Colonic mucosa (tissue), 4 donors: ENCODE results near the gene MPND. TPM values are rescaled to one million over a fixed set of nuclear protein-coding genes. Genes with fewer than 3 reads are reported as not detected.
A peak's percentile ranks its signal among the peaks of the same experiment; 100 is the strongest.

Source experiments
- DNase-seq: peaks from one replicate; pipeline ENCODE4 v3.0.0-alpha.2; 2020
- H3K27ac ChIP-seq: fragments of 200-600 bp; one replicate; pipeline ENCODE4 v1.8.0; 2021
- H3K27me3 ChIP-seq: fragments of 200-600 bp; one replicate; pipeline ENCODE4 v1.8.0; 2021
- H3K36me3 ChIP-seq: fragments of 200-600 bp; one replicate; pipeline ENCODE4 v1.8.0; 2021
- H3K4me1 ChIP-seq: fragments of 200-600 bp; one replicate; pipeline ENCODE4 v1.8.0; 2021; ENCODE audit warnings: mild to moderate bottlenecking
- H3K4me3 ChIP-seq: fragments of 200-600 bp; one replicate; pipeline ENCODE4 v1.8.0; 2021
- H3K9ac ChIP-seq, 2 donors: one replicate each; pipeline ENCODE4 v1.7.0; 2013; ENCODE audit warnings: control low read depth in 2 of 2, low read depth in 2 of 2, low read length in 2 of 2
- H3K9me3 ChIP-seq: fragments of 200-600 bp; one replicate; pipeline ENCODE4 v1.8.0; 2021
- intact Hi-C: fragments of 100-400 bp; cut with DNase I; formaldehyde crosslinking; loops from one replicate; pipeline ENCODE4 v1.14.1; 2022
- total RNA-seq, 2 donors: library from RNA; stranded (reverse); fragmentation: NEBNext Ultra II Directional in 1 of 2; extraction: Animal tissue kit (Norgen Biotek cat#: 25700) in 1 of 2; gene quantifications; one replicate each; pipeline ENCODE4 v1.2.1, GENCODE V29; 2021
- TF ChIP-seq, protein P1 (sequence below): fragments of 200-600 bp; IDR thresholded peaks from one replicate; pipeline ENCODE4 v1.8.0; 2022; ENCODE audit warnings: antibody characterized with exemption, mild to moderate bottlenecking
- donor health status: healthy.
- donor health status: DM: no; HTN: no; CAD: no.
- donor health status: DM: no; HTN: no; CAD: no.

Gene MPND
- total RNA-seq, 2 donors from 2014 or later: 38.0 to 63.2 TPM

DNA sequence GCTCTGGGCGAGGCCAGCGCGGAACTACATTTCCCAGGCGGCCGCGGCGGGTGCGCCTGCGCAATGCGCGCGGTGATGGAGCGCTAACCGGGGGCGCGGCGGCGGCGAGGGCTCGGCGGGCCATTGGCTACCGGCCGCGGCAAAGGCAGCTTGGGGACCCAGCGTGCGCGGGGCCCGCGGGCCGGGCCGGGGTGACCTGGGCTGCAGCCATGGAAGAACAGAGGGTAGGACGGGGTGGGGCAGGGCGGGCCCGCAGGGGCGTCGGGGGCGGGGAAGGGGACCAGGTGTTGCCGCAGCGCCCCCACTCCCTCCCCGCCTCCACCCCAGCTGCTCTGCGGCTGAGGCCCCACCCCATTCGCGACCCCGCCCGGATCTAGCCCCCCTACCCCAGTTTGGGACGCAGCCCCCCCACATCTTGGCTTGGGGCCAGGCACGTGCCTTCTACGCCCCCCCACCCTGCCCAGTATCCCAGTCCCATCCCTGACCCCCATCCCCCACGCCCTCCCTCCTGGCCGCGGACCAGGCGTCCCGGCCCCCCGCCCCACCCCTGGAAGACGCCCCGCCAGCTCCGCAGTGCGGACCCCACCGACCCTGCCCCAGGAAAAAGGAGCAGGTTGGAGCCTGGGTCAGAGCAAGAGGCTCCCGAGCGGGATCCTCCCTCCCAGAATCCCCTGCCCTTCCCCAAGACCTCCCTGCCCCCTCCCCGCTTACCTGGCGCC is 38.7 kb upstream of the MPND start, which contains the start of gene FSD1:
TSS of gene FSD1 (plus strand) at position 61 of the 719 bp plus-strand sequence. CDS start at position 210, 149 bp downstream.
- no peak within 1 kb of the TSS for H3K9ac ChIP-seq
- H3K4me3 ChIP-seq: peak within 1 kb of the TSS; percentile 15
- no peaks in the 10 kb centered on the region for H3K36me3 ChIP-seq
- H3K9me3 ChIP-seq: no peaks in the 10 kb centered on the region
- H3K4me1 ChIP-seq: no peaks in the 10 kb centered on the region
- TF ChIP-seq, protein P1, sequence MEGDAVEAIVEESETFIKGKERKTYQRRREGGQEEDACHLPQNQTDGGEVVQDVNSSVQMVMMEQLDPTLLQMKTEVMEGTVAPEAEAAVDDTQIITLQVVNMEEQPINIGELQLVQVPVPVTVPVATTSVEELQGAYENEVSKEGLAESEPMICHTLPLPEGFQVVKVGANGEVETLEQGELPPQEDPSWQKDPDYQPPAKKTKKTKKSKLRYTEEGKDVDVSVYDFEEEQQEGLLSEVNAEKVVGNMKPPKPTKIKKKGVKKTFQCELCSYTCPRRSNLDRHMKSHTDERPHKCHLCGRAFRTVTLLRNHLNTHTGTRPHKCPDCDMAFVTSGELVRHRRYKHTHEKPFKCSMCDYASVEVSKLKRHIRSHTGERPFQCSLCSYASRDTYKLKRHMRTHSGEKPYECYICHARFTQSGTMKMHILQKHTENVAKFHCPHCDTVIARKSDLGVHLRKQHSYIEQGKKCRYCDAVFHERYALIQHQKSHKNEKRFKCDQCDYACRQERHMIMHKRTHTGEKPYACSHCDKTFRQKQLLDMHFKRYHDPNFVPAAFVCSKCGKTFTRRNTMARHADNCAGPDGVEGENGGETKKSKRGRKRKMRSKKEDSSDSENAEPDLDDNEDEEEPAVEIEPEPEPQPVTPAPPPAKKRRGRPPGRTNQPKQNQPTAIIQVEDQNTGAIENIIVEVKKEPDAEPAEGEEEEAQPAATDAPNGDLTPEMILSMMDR: no peak
- no peak for DNase-seq
- intact Hi-C loops: no loop called here
- no peaks in the 10 kb centered on the region for H3K27me3 ChIP-seq
- H3K27ac ChIP-seq: no peak within 1 kb of the TSS

DNA sequence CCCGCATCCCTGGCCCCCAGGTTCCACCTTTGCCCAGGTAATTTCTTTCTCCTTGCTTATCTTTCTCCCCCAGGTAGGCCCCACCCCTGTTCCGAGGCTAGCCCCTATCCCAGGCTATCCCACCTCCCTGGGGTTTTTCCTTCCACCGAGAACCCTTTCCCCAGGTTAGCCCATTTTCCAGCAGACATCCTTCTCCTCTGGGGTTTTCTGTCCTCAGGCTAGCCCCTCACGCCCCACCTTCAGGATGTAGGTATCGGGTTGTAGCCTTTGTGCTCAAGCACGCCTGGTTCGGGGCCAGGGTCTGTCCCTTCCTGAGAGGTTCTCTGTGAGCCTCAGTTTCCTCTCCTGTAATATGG is 38.1 kb upstream of the MPND start:
- DNase-seq: no peak
- Histone ChIP-seq H3K4me1 (no peaks in the 10 kb centered on the region), H3K27ac (no peak overlapping the region), H3K4me3 (no peak overlapping the region), H3K36me3 (no peaks in the 10 kb centered on the region), H3K27me3 (no peaks in the 10 kb centered on the region), H3K9me3 (no peaks in the 10 kb centered on the region), H3K9ac (no peak overlapping the region)
- TF ChIP-seq, protein P1: no peak
- intact Hi-C loops: no loop called here

DNA sequence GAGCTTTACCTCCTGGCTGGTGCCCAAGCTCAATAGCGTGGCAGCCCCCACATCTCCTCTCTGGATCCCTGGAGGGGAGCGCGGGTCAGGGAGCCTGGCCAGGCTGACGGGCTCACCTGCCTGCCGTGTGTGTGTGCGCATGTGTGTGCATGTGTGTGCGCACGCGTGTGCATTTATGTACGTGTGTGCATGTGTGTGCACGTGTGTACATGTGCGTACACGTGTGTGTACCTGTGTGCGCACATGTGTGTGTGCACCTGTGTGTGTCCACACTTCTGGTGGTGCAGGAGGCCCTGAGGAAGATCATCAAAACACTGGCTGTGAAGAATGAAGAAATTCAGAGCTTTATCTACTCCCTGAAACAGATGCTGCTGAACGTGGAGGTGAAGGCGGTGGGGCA is 37.7 kb upstream of the MPND start:
- H3K36me3 ChIP-seq: no peaks in the 10 kb centered on the region
- intact Hi-C loops: no loop called here
- no peak for DNase-seq
- TF ChIP-seq, protein P1: no peak
- H3K27ac ChIP-seq: no peak overlapping the region
- H3K9ac ChIP-seq: no peak overlapping the region
- H3K4me1 ChIP-seq: no peaks in the 10 kb centered on the region
- H3K9me3 ChIP-seq: no peaks in the 10 kb centered on the region
- no peak overlapping the region for H3K4me3 ChIP-seq
- no peaks in the 10 kb centered on the region for H3K27me3 ChIP-seq

DNA sequence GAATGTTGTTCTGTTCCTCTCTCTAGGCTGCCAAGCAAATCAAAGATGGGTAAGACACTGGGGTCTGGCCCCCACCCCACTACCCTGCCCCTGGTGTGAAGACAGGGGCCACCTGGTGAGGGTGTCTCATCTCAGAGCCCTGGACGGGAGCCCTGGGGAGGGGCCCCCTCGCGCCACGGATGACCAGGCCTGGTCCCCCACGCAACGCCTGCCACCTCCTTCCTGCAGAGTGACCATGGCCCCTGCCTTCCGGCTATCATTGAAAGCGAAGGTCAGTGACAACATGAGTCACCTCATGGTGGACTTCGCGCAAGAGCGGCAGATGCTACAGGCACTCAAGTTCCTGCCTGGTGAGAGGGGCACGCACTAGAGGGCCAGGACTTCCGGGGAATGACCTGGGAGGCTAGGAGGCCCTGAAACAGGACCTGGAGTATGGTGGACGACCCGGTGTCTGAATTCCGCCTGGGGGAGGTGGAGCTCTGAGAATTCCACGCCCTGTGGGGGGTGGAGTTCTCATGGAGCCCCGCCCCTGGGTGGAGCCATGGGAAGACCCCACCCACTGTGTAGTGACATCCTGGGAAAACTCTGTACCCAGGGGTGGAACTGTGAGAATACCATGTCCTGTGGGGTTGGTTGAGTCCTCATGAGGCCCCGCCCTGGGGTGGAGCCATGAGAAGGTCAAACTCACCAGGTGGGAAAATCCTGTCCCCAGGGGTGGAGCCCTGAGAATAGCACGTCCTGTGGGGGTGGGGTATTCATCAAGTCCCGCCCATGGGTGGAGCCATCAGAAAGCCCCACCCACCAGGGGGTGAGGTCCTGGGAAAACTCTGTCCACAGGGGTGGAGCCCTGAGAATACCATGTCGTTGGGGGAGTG is 32.9 kb upstream of the MPND start:
- Histone ChIP-seq H3K4me3 (no peak overlapping the region), H3K9me3 (no peaks in the 10 kb centered on the region), H3K9ac (no peak overlapping the region), H3K27ac (no peak overlapping the region), H3K4me1 (no peaks in the 10 kb centered on the region), H3K36me3 (no peaks in the 10 kb centered on the region), H3K27me3 (no peaks in the 10 kb centered on the region)
- intact Hi-C loops: no loop called here
- peak; percentile 33 for DNase-seq
- TF ChIP-seq, protein P1: no peak

DNA sequence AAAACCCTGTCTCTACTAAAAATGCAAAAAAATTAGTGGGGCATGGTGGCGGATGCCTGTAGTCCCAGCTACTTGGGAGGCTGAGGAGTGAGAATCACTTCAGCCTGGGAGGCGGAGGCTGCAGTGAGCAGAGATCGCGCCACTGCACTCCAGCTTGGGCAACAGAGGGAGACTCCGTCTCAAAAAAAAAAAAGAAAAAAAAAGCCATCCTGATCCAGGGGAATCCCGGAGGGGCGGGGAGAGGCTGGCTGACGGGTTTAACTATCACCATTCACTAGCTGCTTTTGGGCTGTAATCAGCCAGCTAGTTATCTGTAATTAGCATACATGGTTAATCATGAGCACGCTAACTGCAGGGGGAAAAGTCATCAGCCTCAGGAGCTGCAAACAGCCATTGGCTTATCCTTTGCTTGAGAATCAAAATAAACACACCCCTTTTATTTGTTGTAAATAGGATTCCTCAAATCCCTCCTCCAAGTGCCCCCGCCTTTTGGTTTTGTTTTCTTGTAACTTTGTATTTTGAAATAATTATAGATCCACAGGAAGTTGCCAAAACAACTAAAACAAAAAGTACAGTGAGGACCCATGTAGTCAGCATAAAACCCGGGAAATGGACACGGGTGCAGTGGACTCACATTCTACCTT is 29.4 kb upstream of the MPND start:
- Histone ChIP-seq H3K9ac (no peak overlapping the region), H3K27me3 (no peaks in the 10 kb centered on the region), H3K36me3 (no peaks in the 10 kb centered on the region), H3K27ac (no peak overlapping the region), H3K4me3 (no peak overlapping the region), H3K9me3 (no peaks in the 10 kb centered on the region), H3K4me1 (no peaks in the 10 kb centered on the region)
- no peak for DNase-seq
- TF ChIP-seq, protein P1: no peak
- intact Hi-C loops: no loop called here
